ENCODE results near the gene SPTLC2.

The SPTLC2 gene

DNA sequence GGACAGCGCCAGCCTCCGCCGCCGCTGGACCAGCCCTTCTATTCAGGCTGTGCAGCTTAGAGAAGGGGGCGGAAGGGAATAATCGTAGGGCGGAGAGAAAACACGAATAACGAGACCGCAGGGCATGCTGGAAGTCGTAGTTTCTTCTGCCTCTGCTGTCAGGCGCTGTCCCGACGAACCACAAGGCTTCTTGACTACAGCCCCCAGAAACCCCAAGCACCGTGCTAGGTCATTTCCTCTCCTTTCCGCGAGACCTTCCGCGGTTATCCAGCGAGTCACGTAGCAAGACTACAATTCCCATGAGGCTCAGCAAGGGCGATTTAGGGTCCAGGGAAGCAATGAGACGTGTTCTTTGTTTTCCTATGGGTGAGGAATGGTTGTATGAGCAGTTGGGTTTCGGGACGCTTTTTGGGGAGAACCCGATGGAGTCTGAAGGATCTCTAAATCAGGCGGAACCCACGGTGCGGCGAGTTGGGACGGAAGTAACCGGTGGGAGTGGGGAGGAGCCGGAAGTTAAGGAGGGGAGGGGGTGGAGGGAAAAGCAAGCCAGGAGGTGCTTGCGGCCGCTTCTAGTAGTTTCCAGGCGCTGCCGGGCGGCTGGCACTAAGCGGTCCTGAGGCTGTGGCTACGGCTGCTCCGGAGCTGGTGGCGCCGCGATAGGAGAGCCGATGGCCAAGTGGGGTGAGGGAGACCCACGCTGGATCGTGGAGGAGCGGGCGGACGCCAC lies 158.8 kb downstream of the SPTLC2 start, which contains the start of the genes AHSA1 and VIPAS39:
TSS of gene AHSA1 (plus strand) at position 572 of the 727 bp plus-strand sequence. CDS start at position 669, 97 bp downstream.
TSS of gene VIPAS39 (minus strand) at position 80 of the 727 bp plus-strand sequence. CDS start 3,499 bp downstream, outside the sequence.
- DNase-seq (ENCODE audit: low spot score) = peak; percentile 92
- TF ChIP-seq, protein P1, sequence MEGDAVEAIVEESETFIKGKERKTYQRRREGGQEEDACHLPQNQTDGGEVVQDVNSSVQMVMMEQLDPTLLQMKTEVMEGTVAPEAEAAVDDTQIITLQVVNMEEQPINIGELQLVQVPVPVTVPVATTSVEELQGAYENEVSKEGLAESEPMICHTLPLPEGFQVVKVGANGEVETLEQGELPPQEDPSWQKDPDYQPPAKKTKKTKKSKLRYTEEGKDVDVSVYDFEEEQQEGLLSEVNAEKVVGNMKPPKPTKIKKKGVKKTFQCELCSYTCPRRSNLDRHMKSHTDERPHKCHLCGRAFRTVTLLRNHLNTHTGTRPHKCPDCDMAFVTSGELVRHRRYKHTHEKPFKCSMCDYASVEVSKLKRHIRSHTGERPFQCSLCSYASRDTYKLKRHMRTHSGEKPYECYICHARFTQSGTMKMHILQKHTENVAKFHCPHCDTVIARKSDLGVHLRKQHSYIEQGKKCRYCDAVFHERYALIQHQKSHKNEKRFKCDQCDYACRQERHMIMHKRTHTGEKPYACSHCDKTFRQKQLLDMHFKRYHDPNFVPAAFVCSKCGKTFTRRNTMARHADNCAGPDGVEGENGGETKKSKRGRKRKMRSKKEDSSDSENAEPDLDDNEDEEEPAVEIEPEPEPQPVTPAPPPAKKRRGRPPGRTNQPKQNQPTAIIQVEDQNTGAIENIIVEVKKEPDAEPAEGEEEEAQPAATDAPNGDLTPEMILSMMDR (IDR thresholded peaks at IDR 0.05; ENCODE audit: borderline replicate concordance, control extremely low read depth, extremely low read depth, insufficient read depth, missing control alignments) = no peak
- in situ Hi-C loops (cut with MboI; ENCODE audit: low sequenced_read_pairs, unreplicated experiment) = loop anchor here (25.0 kb wide), 1 partner anchor 355 kb away; the partner anchor contains the start of gene ADCK1

DNA sequence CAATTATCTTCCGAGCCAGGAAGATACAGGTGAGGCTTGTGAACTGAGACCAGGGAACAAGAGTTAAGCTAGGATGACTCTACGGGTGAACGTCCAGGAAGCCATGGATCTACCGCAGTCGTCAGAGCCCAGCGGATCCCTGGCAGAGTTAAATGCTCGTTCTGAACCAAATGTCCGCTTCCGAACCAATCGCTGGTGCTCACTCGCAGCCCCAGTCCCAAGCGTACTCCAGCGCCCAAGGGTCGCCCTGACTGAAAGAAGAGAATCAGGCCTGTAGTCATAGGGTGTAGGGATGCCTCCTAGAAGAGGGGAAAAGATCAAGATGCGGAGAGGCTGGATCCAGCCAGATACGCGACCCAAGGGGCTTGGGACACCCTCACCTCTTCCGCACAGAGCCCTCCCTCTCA lies 159.3 kb downstream of the SPTLC2 start:
- in situ Hi-C loops (cut with MboI; ENCODE audit: low sequenced_read_pairs, unreplicated experiment) = loop anchor here (25.0 kb wide), 1 partner anchor 355 kb away; the partner anchor contains the start of gene ADCK1
- TF ChIP-seq, protein P1 (IDR thresholded peaks at IDR 0.05; ENCODE audit: borderline replicate concordance, control extremely low read depth, extremely low read depth, insufficient read depth, missing control alignments) = no peak
- DNase-seq (ENCODE audit: low spot score) = no peak

Data from GM13976 (cell line).